GM21825 (cell line): ENCODE results near the gene TLE3.
A peak's percentile ranks its signal among the peaks of the same experiment; 100 is the strongest.

ENCODE experiments used
- ATAC-seq: cut with Tn5 transposase; IDR thresholded peaks from one replicate; pipeline ENCODE4 v1.9.1; 2021; ENCODE audit warnings: mild to moderate bottlenecking, moderate library complexity; ENCODE audit not compliant: unreplicated experiment

The TLE3 gene

GRCh38 chr15:70034141-70034540 is 63.6 kb downstream of the TLE3 start:
- ATAC-seq: no peak

DNA sequence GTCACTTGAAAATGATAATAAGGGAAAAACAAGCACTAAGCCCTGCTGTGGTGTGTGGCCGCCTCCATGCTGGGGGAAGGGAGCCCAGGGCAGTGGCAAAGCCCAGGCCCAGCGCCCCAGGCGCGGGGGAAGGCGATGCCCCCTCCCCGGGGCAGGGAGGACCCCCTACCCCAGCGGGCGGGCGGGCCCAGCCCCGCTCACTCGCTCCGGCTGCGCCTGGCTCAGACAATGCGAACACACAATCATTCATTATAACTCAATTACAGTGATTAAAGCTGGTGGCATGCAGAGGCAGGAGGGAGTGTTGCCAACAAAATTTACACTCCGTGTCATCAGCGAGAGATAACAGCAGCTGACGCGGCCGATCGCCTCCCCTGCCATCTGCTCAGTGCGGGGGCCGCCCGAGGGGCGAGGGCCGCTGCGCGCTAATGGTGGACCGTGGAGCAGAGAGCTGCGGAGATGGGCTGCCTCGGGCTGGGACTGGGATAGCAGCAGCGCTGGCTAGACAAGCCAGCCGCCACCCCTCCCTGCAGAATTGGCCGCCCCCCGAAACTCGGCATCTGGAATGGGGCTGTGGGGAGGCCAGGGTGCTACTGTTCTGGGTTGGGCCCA is 64.1 kb downstream of the TLE3 start:
- no peak for ATAC-seq

- ATAC-seq: no peak
These were observed 64.6 kb downstream of the TLE3 start for GRCh38 chr15:70033109-70033508.

- ATAC-seq: no peak
These were observed 65.2 kb downstream of the TLE3 start for GRCh38 chr15:70032509-70032908.

DNA sequence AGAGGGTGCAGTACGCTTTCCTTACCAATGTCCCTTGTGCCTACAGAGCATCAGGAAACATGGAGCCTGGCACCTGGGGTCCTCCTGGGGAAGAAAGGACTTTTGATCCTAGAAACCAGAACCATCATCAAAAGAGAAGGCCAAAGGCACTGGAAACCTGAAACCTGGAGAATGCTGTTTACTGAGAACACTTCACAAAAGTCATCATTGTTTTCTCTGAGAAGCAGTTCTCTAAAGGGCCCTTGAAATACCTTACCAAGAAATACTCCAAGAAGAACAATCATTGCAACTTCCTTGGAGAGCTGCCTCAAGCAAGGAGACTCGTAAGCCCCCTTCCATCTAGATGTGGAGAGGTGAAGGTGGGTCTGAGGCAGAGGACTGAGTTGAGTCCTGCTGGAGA is 66.0 kb downstream of the TLE3 start:
- ATAC-seq: no peak

- ATAC-seq: no peak
These were observed 66.5 kb downstream of the TLE3 start for GRCh38 chr15:70031261-70031660.

DNA sequence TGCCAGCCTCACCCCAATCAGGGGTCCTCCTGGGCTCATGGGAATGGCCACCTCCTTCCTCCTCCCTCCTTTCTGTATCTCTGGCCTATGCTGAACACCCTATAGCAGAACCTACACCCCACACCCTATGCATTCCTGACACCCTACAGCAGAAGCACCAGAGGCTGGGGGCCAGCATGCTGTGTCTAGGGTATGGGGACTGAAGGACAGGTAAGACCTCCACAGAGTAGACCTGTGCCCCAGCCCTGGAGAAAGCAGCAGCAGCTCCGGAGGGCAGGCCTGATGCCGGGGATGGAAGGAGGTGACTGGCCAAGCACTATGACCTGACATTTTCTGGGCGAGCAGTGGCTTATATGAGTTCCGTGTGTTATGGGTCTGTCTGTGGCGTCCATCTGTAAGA is 66.9 kb downstream of the TLE3 start:
- no peak for ATAC-seq

DNA sequence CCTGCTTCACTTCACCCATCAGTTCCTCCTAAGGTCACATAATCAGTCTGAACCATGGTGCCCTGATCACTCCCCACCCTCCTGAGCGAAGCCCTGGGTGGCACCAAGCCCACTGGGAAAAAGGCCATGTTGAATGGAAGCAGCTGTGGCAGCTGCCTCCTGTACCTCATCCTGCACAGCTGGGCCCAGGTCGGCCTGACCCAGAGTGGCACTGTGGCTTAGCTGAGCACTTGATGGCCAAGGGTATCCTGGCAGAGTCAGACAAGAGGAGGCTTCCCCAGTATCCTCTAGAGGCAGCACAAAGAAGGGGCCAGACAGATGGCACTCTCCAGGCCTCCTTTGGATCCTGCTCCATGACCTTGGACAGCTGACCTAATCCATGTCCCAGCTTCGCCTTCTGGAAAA is 68.4 kb downstream of the TLE3 start:
- ATAC-seq: no peak

- ATAC-seq: no peak
These were observed 70.2 kb downstream of the TLE3 start for GRCh38 chr15:70027518-70027917.

DNA sequence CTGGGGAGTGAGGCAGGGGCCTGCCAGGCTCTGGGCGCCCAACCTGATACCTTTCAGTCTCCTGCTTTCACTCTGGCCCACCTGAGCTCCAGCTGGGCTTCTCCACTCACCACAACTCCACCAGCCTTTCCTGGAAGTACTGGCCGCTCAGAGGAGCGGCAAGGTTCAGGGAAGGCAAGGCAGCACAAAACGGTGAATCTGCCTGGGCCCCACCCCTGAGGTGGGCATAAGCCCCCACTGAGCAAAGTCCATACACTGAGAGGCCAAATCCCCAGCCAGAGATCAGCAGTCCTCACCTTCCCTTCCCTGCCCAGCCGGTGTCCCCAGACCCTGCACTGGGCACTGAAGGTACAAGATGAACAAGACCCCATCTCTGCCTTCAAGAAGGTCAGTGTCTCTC is 70.7 kb downstream of the TLE3 start:
- ATAC-seq: no peak

GRCh38 chr15:70025413-70026296 is 72.1 kb downstream of the TLE3 start:
- ATAC-seq: no peak

GRCh38 chr15:70024521-70024920 is 73.2 kb downstream of the TLE3 start:
- no peak for ATAC-seq

DNA sequence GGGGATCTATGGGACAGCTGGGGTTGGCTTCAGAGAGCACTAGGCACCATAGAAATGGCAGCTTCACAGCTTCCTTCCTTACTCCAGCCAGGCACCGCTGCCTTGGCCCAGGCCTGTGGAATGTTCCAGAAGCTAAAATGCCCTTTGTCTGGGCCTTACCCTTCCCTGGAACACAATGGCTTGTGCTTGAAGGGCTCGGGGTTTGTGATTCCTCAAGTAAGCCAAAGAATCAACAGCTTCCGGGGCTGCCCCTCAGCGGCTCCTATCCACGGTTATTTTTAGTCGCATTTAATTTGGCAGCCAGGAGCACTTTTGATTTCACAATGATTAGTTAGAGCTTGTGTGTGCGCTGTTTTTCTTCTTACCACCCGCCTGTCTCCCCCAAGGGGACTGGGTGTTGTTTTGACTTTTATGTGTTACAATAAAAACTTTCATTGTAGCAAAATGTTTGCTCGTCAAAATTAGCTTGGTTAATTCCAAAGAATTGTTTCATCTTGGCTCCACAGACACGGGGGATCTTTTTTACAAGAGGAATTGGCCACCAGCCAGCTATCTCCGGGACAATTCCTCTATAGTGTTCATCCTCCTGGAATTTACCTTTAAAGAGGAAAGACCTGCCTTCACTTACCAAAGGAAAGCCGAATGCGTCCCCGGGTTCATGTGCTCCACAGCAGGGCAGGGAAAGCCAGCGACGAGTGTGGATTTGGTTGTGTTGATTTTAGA is 73.8 kb downstream of the TLE3 start:
- ATAC-seq: no peak

DNA sequence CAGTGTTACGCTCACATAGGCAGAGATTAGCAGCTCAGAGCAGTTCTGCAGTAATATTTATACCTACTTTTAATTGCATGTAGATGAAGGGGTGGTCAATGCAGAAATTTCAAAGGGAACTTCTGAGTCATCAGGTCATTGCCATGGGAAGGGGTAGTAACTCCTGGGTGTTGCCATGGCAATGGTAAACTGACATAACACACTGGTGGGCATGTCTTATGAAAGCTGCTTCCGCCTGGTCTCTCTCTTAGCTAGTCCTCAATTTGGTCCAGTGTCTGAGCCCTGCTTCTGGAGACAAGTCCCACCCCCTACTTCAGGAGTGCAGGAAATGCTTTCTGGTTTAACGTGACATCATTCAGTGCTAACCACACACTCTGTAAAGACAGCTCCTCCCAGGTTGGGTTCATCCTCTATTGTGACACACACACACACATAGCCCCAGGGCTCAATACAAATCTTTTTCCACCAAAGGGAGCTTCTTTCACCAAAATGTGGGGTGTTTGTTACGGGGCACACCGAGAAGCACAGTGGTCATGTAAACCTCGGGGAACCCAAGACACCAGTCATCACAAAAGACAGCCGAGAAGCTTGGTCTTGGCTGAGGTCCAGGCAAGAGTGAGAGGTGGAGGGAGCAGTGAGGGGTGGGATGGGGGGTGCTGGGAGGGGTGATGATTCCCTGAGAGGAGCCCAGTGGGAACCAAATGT is 74.5 kb downstream of the TLE3 start:
- ATAC-seq: peak; percentile 80

GRCh38 chr15:70020229-70020628 is 77.5 kb downstream of the TLE3 start:
- no peak for ATAC-seq

DNA sequence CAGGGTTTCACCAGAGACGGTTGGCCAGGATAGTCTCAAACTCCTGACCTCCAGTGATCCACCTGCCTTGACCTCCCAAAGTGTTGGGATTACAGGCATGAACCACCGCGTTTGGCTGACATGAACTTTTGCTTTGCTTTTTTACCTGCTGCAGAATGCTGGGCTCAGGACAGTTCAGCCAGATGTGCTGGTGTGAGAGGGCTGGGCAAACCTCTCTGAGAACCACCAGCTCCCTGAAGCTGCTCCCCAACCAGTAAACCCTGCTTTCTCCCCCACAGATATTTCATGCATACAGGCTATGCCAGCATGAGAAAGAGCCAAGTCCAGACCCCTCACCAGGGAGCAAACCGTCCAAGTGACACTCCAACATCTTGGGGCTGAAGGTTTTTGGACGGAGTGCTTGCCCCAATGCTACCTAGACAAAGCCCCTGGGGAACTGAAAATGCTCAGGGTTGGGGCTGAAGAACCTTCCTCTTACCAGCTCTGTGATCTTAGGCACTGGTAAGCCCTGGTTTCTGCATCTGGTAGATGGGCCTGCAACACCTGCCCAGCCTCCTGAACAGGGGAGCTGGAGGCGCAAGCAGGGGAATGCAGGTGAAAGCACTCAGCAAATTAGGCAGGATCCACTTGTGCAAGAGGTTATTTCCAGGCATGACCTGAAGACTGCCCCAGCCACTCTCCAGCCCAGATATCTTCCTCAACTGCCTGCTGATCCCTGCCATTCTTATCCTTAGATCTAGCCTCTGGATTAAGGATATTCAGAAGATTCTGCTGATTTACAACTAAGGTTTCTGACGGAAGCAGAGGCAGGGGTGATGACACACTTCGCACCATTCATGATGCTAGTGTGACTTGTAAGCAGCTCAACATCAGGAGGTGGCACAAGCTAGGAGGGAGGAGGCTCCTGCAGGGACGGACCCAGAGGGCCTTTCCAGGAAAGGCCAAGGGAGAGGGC is 78.8 kb downstream of the TLE3 start:
- ATAC-seq: no peak

DNA sequence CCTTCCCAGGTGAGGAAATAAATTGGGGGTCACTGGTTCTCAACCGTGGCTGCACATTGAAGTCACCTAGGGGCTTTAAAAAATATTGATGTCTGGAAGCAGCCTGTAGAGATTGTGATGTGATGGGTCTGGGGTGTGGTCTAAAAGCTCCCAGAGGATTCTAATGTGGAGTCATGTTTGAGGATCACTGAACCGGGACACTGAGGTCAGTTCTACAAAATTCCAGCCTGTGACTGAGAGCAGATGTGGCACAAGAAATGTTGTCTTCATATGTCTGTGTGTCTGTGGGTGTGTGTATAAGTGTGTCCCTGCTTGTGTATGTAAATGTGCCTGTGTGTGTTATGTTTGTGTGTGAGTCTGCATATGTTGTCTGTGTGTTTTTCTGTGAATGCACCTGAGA is 79.9 kb downstream of the TLE3 start:
- ATAC-seq: no peak

- no peak for ATAC-seq
These were observed 80.7 kb downstream of the TLE3 start for GRCh38 chr15:70017025-70017424.

DNA sequence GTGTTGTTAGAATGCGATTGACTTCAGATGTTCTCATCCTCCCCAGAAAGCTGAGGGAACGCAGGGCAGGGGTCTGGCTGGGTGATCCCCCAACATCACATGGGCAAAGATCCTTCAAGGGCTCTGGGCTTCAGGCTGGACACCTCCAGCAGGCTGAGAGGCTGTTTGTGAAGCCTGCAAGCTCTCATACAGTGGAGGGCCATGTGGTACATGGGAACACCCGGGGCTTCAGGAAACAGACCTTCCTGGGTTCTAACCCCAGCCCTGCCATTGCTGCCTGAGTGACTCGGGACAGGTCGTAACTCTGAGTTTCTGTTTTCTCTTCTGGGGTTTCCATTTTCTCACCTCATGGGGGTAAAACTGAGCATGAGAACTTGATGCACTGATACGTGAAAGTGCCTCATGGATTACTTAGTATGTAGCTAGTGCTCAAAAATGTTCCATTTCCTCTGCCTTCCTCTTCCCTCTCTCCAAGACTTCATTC is 81.2 kb downstream of the TLE3 start:
- peak; percentile 28 for ATAC-seq
